OCI-LY1 (cell line): ENCODE data around the gene GRM7.

ENCODE experiments used
- EZH2 ChIP-seq: fragments of 200-600 bp; sonication (generic), shearing (Covaris generic); IDR thresholded peaks from 2 replicates; pipeline ENCODE4 v1.8.0; 2017; ENCODE audit warnings: borderline replicate concordance, mixed run types, mild to moderate bottlenecking, antibody characterized with exemption, low read length, moderate library complexity, mixed read lengths
- TF ChIP-seq, protein P1 (sequence below): fragments of 200-600 bp; sonication (generic), shearing (Covaris generic); IDR thresholded peaks from 2 replicates; pipeline ENCODE4 v1.5.1; 2017; ENCODE audit warnings: mild to moderate bottlenecking, antibody characterized with exemption, low read length, moderate library complexity, mixed read lengths

- TF ChIP-seq, protein P1, sequence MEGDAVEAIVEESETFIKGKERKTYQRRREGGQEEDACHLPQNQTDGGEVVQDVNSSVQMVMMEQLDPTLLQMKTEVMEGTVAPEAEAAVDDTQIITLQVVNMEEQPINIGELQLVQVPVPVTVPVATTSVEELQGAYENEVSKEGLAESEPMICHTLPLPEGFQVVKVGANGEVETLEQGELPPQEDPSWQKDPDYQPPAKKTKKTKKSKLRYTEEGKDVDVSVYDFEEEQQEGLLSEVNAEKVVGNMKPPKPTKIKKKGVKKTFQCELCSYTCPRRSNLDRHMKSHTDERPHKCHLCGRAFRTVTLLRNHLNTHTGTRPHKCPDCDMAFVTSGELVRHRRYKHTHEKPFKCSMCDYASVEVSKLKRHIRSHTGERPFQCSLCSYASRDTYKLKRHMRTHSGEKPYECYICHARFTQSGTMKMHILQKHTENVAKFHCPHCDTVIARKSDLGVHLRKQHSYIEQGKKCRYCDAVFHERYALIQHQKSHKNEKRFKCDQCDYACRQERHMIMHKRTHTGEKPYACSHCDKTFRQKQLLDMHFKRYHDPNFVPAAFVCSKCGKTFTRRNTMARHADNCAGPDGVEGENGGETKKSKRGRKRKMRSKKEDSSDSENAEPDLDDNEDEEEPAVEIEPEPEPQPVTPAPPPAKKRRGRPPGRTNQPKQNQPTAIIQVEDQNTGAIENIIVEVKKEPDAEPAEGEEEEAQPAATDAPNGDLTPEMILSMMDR = no peak
- no peak for TF ChIP-seq EZH2
Observed at GRCh38 chr3:7238565-7239295, 377.8 kb downstream of the GRM7 start.
